HepG2 (cell line): ENCODE data around the gene TTBK1. TPM values are rescaled to one million over a fixed set of nuclear protein-coding genes. Genes with fewer than 3 reads are reported as not detected.

ENCODE experiments used
- ATAC-seq: fragments of 200-7000 bp; cut with Tn5 transposase; 3 replicates; pipeline ENCODE4 v1.9.1; 2020; ENCODE audit warnings: mild to moderate bottlenecking, moderate library complexity
- BruUV-seq: library from RNA; stranded (reverse); fragments of 400-500 nt; replicated peaks from 2 replicates; lab custom pipeline; 2021; lab: Mats Ljungman, UMichigan
- CTCF ChIA-PET: fragments of 300-600 bp; formaldehyde crosslinking; extraction: SDS; loops from one replicate; lab custom pipeline; 2021; ENCODE audit warnings: low total read pairs, inconsistent platforms, low intra/inter-chr PET ratio; lab: Yijun Ruan, JAX
- POLR2A ChIA-PET: fragments of 350-600 bp; sonication (Branson Sonifier 250); formaldehyde crosslinking; loops from one replicate; lab custom pipeline; 2020; ENCODE audit warnings: antibody characterized with exemption, inconsistent platforms; lab: Yijun Ruan, JAX
- DNase-seq: peaks from one replicate; pipeline ENCODE4 v3.0.0-alpha.2; 2015; ENCODE audit warnings: low spot score
- FAIRE-seq: peaks from 3 replicates; lab custom pipeline; 2011; peaks lifted over from hg19 to GRCh38; lab: Jason Lieb, UNC
- H2AFZ ChIP-seq: one replicate; pipeline ENCODE4 v1.6.1; 2011; ENCODE audit warnings: low read length, inconsistent platforms
- H3K27ac ChIP-seq: fragments of 300-600 bp; 3 replicates; pipeline ENCODE4 v1.8.0; 2011; ENCODE audit warnings: mixed run types, mild to moderate bottlenecking, mixed read lengths, low read length, inconsistent platforms; ENCODE audit not compliant: insufficient read depth; ENCODE audit errors: extremely low read length
- H3K27me3 ChIP-seq, 2 experiments: fragments of 200-600 bp in 1 of 2; 2 replicates in 1 of 2; 3 replicates in 1 of 2; pipeline versions ENCODE4 v1.6.0 to v1.8.0; 2011; ENCODE audit warnings: low read length in 2 of 2, mild to moderate bottlenecking in 2 of 2, moderate library complexity in 2 of 2, inconsistent platforms in 1 of 2; ENCODE audit not compliant: insufficient read depth in 2 of 2, control insufficient read depth in 1 of 2
- H3K36me3 ChIP-seq, 2 experiments: fragments of 200-600 bp in 1 of 2; replicated peaks in 1 of 2; 2 replicates in 1 of 2; 3 replicates in 1 of 2; pipeline versions ENCODE4 v1.5.1 to v1.8.0; 2011; ENCODE audit warnings: low read length in 2 of 2, inconsistent platforms in 1 of 2; ENCODE audit not compliant: insufficient read depth in 2 of 2, control insufficient read depth in 1 of 2
- H3K4me1 ChIP-seq: 2 replicates; pipeline ENCODE4 v1.5.1; 2012; ENCODE audit warnings: low read length, inconsistent platforms; ENCODE audit not compliant: insufficient read depth
- H3K4me2 ChIP-seq: 2 replicates; pipeline ENCODE4 v1.6.0; 2011; ENCODE audit warnings: low read depth, low read length, inconsistent platforms
- H3K4me3 ChIP-seq, 3 experiments: fragments of 200-600 bp in 1 of 3; sonication (generic), shearing (Covaris generic) in 1 of 3; replicated peaks in 1 of 3; 2 replicates each; pipeline ENCODE4 v1.5.1; 2011 to 2016; ENCODE audit warnings: low read length in 3 of 3, inconsistent platforms in 2 of 3, low read depth in 2 of 3, mild to moderate bottlenecking in 2 of 3, control low read depth in 1 of 3, mixed read lengths in 1 of 3; ENCODE audit not compliant: insufficient read depth in 1 of 3
- H3K79me2 ChIP-seq: one replicate; pipeline ENCODE4 v1.6.1; 2011; ENCODE audit warnings: low read length, inconsistent platforms; ENCODE audit not compliant: insufficient read depth
- H3K9ac ChIP-seq: 2 replicates; pipeline ENCODE4 v1.6.0; 2011; ENCODE audit warnings: mild to moderate bottlenecking, low read depth, low read length, inconsistent platforms; ENCODE audit not compliant: insufficient read depth
- H3K9me3 ChIP-seq: 2 replicates; pipeline ENCODE4 v1.5.1; 2012; ENCODE audit warnings: mild to moderate bottlenecking, low read length
- H4K20me1 ChIP-seq: 2 replicates; pipeline ENCODE4 v1.6.0; 2011; ENCODE audit warnings: inconsistent platforms, mild to moderate bottlenecking, low read length, moderate library complexity; ENCODE audit not compliant: insufficient read depth
- ATF7-NPFF ChIP-seq: sonication (generic); formaldehyde crosslinking; IDR thresholded peaks from 2 replicates; pipeline ENCODE4 v1.8.1; 2023; ENCODE audit warnings: mild to moderate bottlenecking, low read depth, missing genetic modification reagents, moderate library complexity
- CERS6 ChIP-seq: sonication (generic); formaldehyde crosslinking; IDR thresholded peaks from 2 replicates; pipeline ENCODE4 v1.5.0; 2020; ENCODE audit warnings: missing genetic modification reagents
- CSRNP1 ChIP-seq: sonication (generic); formaldehyde crosslinking; IDR thresholded peaks from 2 replicates; pipeline ENCODE4 v1.8.1; 2023; ENCODE audit warnings: mild to moderate bottlenecking, missing genetic modification reagents
- EHMT2 ChIP-seq: fragments of 200-600 bp; sonication (generic); IDR thresholded peaks from 2 replicates; pipeline ENCODE4 v1.7.0; 2017; ENCODE audit warnings: antibody characterized with exemption, low read depth, low read length, borderline replicate concordance
- PITX1 ChIP-seq: sonication (generic); formaldehyde crosslinking; IDR thresholded peaks from 2 replicates; pipeline ENCODE4 v1.5.1; 2020; ENCODE audit warnings: mild to moderate bottlenecking, missing genetic modification reagents
- SNAPC2 ChIP-seq: sonication (generic); formaldehyde crosslinking; IDR thresholded peaks from 2 replicates; pipeline ENCODE4 v1.8.1; 2022; ENCODE audit warnings: mild to moderate bottlenecking, missing genetic modification reagents
- SNAPC4 ChIP-seq: sonication (generic); formaldehyde crosslinking; IDR thresholded peaks from 2 replicates; pipeline ENCODE4 v1.4.0; 2020; ENCODE audit warnings: mild to moderate bottlenecking, missing genetic modification reagents
- ZEB1 ChIP-seq: IDR thresholded peaks from 2 replicates; pipeline ENCODE4 v1.6.1; 2012; ENCODE audit warnings: mild to moderate bottlenecking, low read depth, inconsistent platforms; ENCODE audit not compliant: insufficient replicate concordance
- ZNF235 ChIP-seq: sonication (generic); formaldehyde crosslinking; IDR thresholded peaks from 2 replicates; pipeline ENCODE4 v1.8.1; 2023; ENCODE audit warnings: mild to moderate bottlenecking, missing genetic modification reagents, borderline replicate concordance
- ZNF260 ChIP-seq: sonication (generic); formaldehyde crosslinking; IDR thresholded peaks from 2 replicates; pipeline ENCODE4 v1.4.0; 2020; ENCODE audit warnings: missing genetic modification reagents, low read depth, mild to moderate bottlenecking, borderline replicate concordance
- ZNF543 ChIP-seq: sonication (generic); formaldehyde crosslinking; IDR thresholded peaks from 2 replicates; pipeline ENCODE4 v1.4.0; 2020; ENCODE audit warnings: mild to moderate bottlenecking, missing genetic modification reagents
- ZNF563 ChIP-seq: sonication (generic); formaldehyde crosslinking; IDR thresholded peaks from 2 replicates; pipeline ENCODE4 v1.8.0; 2022; ENCODE audit warnings: mild to moderate bottlenecking, moderate library complexity, missing genetic modification reagents
- ZNF740 ChIP-seq: sonication (generic); formaldehyde crosslinking; IDR thresholded peaks from 2 replicates; pipeline ENCODE4 v1.4.0; 2020; ENCODE audit warnings: missing genetic modification reagents
- ZNF879 ChIP-seq: sonication (generic); formaldehyde crosslinking; IDR thresholded peaks from 2 replicates; pipeline ENCODE4 v1.8.1; 2023; ENCODE audit warnings: missing genetic modification reagents
- WGBS: methylation state at CpG from one replicate; pipeline ENCODE4 v1.1.6; 2017; ENCODE audit warnings: low lambda C conversion rate; 5-methylcytosine and 5-hydroxymethylcytosine counted together
- in situ Hi-C: cut with HindIII; loops from 2 replicates; pipeline ENCODE4 v1.10.0; 2017; ENCODE audit warnings: low pct_unique_long_range_greater_than_20kb; ENCODE audit not compliant: extremely low pct_ligation_motif_present
- intact Hi-C: fragments of 100-400 bp; cut with micrococcal nuclease; formaldehyde crosslinking; loops from one replicate; pipeline ENCODE4 v1.10.0; 2022; ENCODE audit not compliant: unreplicated experiment
- polyA plus RNA-seq, 8 experiments: library from polyadenylated mRNA; depleted of rRNA in 3 of 8; stranded (reverse) in 7 of 8; unstranded in 1 of 8; fragments of >200 nt; fragmentation: Illumina TruSeq in 4 of 8; extraction: Trizol in 4 of 8; gene quantifications; 2 replicates each; pipeline versions ENCODE4 v1.2.1 to v1.2.3, GENCODE V29; 2011 to 2016; ENCODE audit warnings: low read depth in 4 of 8, missing spikeins in 1 of 8, mixed read lengths in 1 of 8; ENCODE audit not compliant: insufficient read depth in 1 of 8
- total RNA-seq, 5 experiments: library from RNA; depleted of rRNA; stranded (reverse); fragments of >200 nt; fragmentation: Illumina TruSeq; extraction: Trizol; gene quantifications; 2 replicates each; pipeline ENCODE4 v1.2.3, GENCODE V29; 2016; ENCODE audit warnings: low read depth in 1 of 5

The TTBK1 gene
- total and polyA plus RNA-seq, 2 of the 13 experiments (the other 11 are each of a cell fraction or from before 2014, with no cell fraction given): 0.24 to 0.33 TPM

GRCh38 chr6:43228951-43229802 is 14.1 kb upstream of the TTBK1 start, which contains the start of gene DNPH1:
DNPH1 (minus strand) TSS chr6:43229481; CDS start chr6:43229456, 25 bp downstream.
- DNase-seq: peak; percentile 59
- Histone ChIP-seq H4K20me1 (no peaks in the 10 kb centered on the region), H3K79me2 (peaks cover 6% of the 10 kb centered on the region), H3K9me3 (no peaks in the 10 kb centered on the region), H3K4me1 (peaks cover 27% of the 10 kb centered on the region), H3K36me3 (0 out of 5 replicates have a peak, but pooled peaks cover 0 to 10% of the 10 kb centered on the region in 2 experiments), H3K9ac (peak within 1 kb of the TSS; percentile 89), H3K27me3 (peaks cover 0 to 18% of the 10 kb centered on the region in 2 experiments; a peak in 2 of 5 replicates), H2AFZ (peak within 1 kb of the TSS; percentile 49), H3K4me3 (peak within 1 kb of the TSS; percentile 69 to 82 (median 81)), H3K27ac (peak within 1 kb of the TSS; percentile 49), H3K4me2 (peak within 1 kb of the TSS; percentile 79)
- ATAC-seq: peak; percentile 95
- in situ Hi-C loops (no loop called here), intact Hi-C loops (loop anchor here (1.0 kb wide), 1 partner anchor 55 kb away; no protein-coding TSS in a partner anchor)
- ChIA-PET POLR2A (interaction anchor here (0.7 to 3.2 kb wide), 23 partner anchors 9 to 346 kb away, joined by 3 to 12 read pairs (median 4); partner anchors contain the start of genes ABCC10, CUL9, KLC4 and MRPL2), CTCF (interaction anchor here (1.3 to 2.9 kb wide), 3 partner anchors 33 to 126 kb away, joined by 3 to 13 read pairs (median 7); no protein-coding TSS in a partner anchor)
- 8% methylated on average over 32 of the region's 82 CpGs for WGBS
- FAIRE-seq: no peak
- BruUV-seq: no TSS peak
- peak; percentile 86; the same call in 1 of the 2 replicates for TF ChIP-seq ZNF543 (CRISPR knock-in tag)
- TF ChIP-seq ZNF879 (CRISPR knock-in tag): peak; percentile 91
- TF ChIP-seq ZNF563: peak; percentile 98
- TF ChIP-seq ZEB1: no peak
- TF ChIP-seq ATF7-NPFF: peak; percentile 98
- TF ChIP-seq CSRNP1 (CRISPR knock-in tag): peak; percentile 85; the same call in 1 of the 2 replicates
- TF ChIP-seq EHMT2: no peak
- TF ChIP-seq CERS6: no peak
- no peak; the same call in 1 of the 2 replicates for TF ChIP-seq ZNF740
- peak; percentile 91; the same call in 1 of the 2 replicates for TF ChIP-seq ZNF235 (CRISPR knock-in tag)
- TF ChIP-seq SNAPC2 (CRISPR knock-in tag): peak; percentile 92
- TF ChIP-seq SNAPC4 (CRISPR knock-in tag): no peak
- TF ChIP-seq ZNF260 (CRISPR knock-in tag): no peak
- TF ChIP-seq PITX1 (CRISPR knock-in tag): peak; percentile 51; the same call in 1 of the 2 replicates
